OCI-LY3 (cell line): ENCODE data around the gene NDFIP2.

ENCODE experiments used
- EZH2phosphoT487 ChIP-seq: fragments of 200-600 bp; shearing (Covaris generic); IDR thresholded peaks from 2 replicates; pipeline ENCODE4 v1.6.1; 2018; ENCODE audit warnings: antibody characterized with exemption, mixed run types, low read depth
- TF ChIP-seq, protein P1 (sequence below): fragments of 200-600, 300-600 bp; sonication (generic); IDR thresholded peaks from 2 replicates; pipeline ENCODE4 v1.5.1; 2014; ENCODE audit warnings: antibody characterized with exemption, low read length, low read depth

DNA sequence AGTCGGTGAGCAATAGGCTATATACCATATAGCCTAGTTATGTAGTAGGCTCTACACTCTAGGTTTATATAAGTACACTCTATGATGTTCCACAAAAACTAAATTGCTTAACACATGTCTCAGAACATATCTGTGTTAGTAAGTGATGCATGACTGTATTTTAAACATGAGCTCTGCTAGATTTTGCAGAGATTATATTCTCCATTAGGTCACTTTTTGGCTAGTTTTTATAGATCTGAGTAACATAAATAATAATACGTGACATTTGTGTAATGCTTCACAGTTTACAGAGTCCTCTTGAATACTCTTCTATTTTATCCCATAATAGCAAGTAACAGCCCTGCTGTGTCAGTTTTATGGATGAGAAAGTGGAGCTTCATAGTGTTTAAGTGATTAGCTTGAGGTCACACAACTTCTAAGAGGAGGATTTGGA lies 47.8 kb downstream of the NDFIP2 start:
- TF ChIP-seq, protein P1, sequence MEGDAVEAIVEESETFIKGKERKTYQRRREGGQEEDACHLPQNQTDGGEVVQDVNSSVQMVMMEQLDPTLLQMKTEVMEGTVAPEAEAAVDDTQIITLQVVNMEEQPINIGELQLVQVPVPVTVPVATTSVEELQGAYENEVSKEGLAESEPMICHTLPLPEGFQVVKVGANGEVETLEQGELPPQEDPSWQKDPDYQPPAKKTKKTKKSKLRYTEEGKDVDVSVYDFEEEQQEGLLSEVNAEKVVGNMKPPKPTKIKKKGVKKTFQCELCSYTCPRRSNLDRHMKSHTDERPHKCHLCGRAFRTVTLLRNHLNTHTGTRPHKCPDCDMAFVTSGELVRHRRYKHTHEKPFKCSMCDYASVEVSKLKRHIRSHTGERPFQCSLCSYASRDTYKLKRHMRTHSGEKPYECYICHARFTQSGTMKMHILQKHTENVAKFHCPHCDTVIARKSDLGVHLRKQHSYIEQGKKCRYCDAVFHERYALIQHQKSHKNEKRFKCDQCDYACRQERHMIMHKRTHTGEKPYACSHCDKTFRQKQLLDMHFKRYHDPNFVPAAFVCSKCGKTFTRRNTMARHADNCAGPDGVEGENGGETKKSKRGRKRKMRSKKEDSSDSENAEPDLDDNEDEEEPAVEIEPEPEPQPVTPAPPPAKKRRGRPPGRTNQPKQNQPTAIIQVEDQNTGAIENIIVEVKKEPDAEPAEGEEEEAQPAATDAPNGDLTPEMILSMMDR = no peak
- no peak for TF ChIP-seq EZH2phosphoT487
